Endothelial cell of umbilical vein (primary cell): ENCODE measurements around the gene NRDC. TPM values are rescaled to one million over a fixed set of nuclear protein-coding genes. Genes with fewer than 3 reads are reported as not detected.
A peak's percentile ranks its signal among the peaks of the same experiment; 100 is the strongest.
"Not testable (repeated sequence)": the region's sequence is repeated elsewhere in the genome, so short reads cannot be mapped to it uniquely, and the experiment has no call there.

Experiments
- BruUV-seq: library from RNA; stranded (reverse); fragments of 400-500 nt; replicated peaks from 2 replicates; lab custom pipeline; 2021; lab: Mats Ljungman, UMichigan
- CTCF ChIA-PET: fragments of 300-600, 350-600 bp; sonication (Branson Sonifier 250); formaldehyde crosslinking; loops from one replicate; lab custom pipeline; 2021; ENCODE audit warnings: antibody characterized with exemption, inconsistent platforms; lab: Charles Lee
- POLR2A ChIA-PET: fragments of 300-600, 350-600 bp; sonication (Branson Sonifier 250); formaldehyde crosslinking; loops from one replicate; lab custom pipeline; 2021; ENCODE audit warnings: antibody characterized with exemption, inconsistent platforms; lab: Charles Lee
- DNase-seq: peaks from one replicate; pipeline ENCODE4 v3.0.0-alpha.2; 2011; ENCODE audit warnings: low read depth, low spot score
- FAIRE-seq: peaks from 2 replicates; lab custom pipeline; 2011; peaks lifted over from hg19 to GRCh38; lab: Jason Lieb, UNC
- H2AFZ ChIP-seq: 2 replicates; pipeline ENCODE4 v1.6.0; 2012; ENCODE audit warnings: low read depth, low read length, control low read depth, inconsistent platforms
- H3K27ac ChIP-seq: 2 replicates; pipeline ENCODE4 v1.5.1; 2011; ENCODE audit warnings: low read depth, mild to moderate bottlenecking, control low read depth, low read length, moderate library complexity; ENCODE audit not compliant: insufficient read depth
- H3K27me3 ChIP-seq, 2 experiments: 2 replicates each; pipeline versions ENCODE4 v1.6.0 to v1.6.1; 2011; ENCODE audit warnings: low read length in 2 of 2, mixed read lengths in 1 of 2; ENCODE audit not compliant: control insufficient read depth in 2 of 2, insufficient read depth in 2 of 2
- H3K36me3 ChIP-seq, 2 experiments: 2 replicates in 1 of 2; 3 replicates in 1 of 2; pipeline ENCODE4 v1.5.1; 2011; ENCODE audit warnings: low read length in 2 of 2, mild to moderate bottlenecking in 1 of 2, moderate library complexity in 1 of 2; ENCODE audit not compliant: control insufficient read depth in 2 of 2, insufficient read depth in 2 of 2; ENCODE audit errors: extremely low read depth in 1 of 2
- H3K4me1 ChIP-seq: 3 replicates; pipeline ENCODE4 v1.5.1; 2011; ENCODE audit warnings: mild to moderate bottlenecking, low read length; ENCODE audit not compliant: control insufficient read depth, insufficient read depth; ENCODE audit errors: extremely low read depth
- H3K4me2 ChIP-seq: 2 replicates; pipeline ENCODE4 v1.6.1; 2011; ENCODE audit warnings: low read length, control low read depth, mixed read lengths; ENCODE audit not compliant: insufficient read depth
- H3K4me3 ChIP-seq, 3 experiments: fragments of 200-600 bp in 1 of 3; sonication (generic), shearing (Covaris generic) in 1 of 3; replicated peaks in 1 of 3; 2 replicates each; pipeline ENCODE4 v1.5.1; 2011 to 2016; ENCODE audit warnings: control low read depth in 3 of 3, low read length in 3 of 3, mild to moderate bottlenecking in 2 of 3, inconsistent platforms in 1 of 3, low read depth in 1 of 3, moderate library complexity in 1 of 3; ENCODE audit not compliant: insufficient read depth in 1 of 3
- H3K79me2 ChIP-seq: 2 replicates; pipeline ENCODE4 v1.6.0; 2012; ENCODE audit warnings: low read length, inconsistent platforms; ENCODE audit not compliant: control insufficient read depth, insufficient read depth
- H3K9ac ChIP-seq: replicated peaks from 2 replicates; pipeline ENCODE3; 2011; ENCODE audit warnings: low read length, control low read depth; ENCODE audit not compliant: insufficient read depth; ENCODE audit errors: extremely low read depth
- H3K9me1 ChIP-seq: replicated peaks from 3 replicates; pipeline ENCODE4 v1.6.0; 2011; ENCODE audit warnings: mild to moderate bottlenecking, low read length; ENCODE audit not compliant: control insufficient read depth, insufficient read depth; ENCODE audit errors: extremely low read depth
- H3K9me3 ChIP-seq: replicated peaks from 2 replicates; pipeline ENCODE4 v1.5.1; 2012; ENCODE audit warnings: low read length, inconsistent platforms; ENCODE audit not compliant: control insufficient read depth, insufficient read depth
- H4K20me1 ChIP-seq: replicated peaks from 2 replicates; pipeline ENCODE3; 2011; ENCODE audit warnings: mild to moderate bottlenecking, low read length; ENCODE audit not compliant: control insufficient read depth, insufficient read depth; ENCODE audit errors: extremely low read depth
- CTCF ChIP-seq, 2 donors: IDR thresholded peaks; 1 replicate in 1 of 2; 2 replicates in 1 of 2; pipeline ENCODE4 v1.5.1; 2011; ENCODE audit warnings: low read length in 2 of 2, mild to moderate bottlenecking in 2 of 2, moderate library complexity in 2 of 2, control low read depth in 1 of 2, inconsistent platforms in 1 of 2, low read depth in 1 of 2; ENCODE audit not compliant: insufficient read depth in 1 of 2; ENCODE audit errors: extremely low read depth in 1 of 2
- EZH2 ChIP-seq: IDR thresholded peaks from 2 replicates; pipeline ENCODE4 v1.6.1; 2012; ENCODE audit warnings: borderline replicate concordance, low read depth, mild to moderate bottlenecking, moderate library complexity, low read length, inconsistent platforms; ENCODE audit not compliant: severe bottlenecking
- FOS ChIP-seq: IDR thresholded peaks from 2 replicates; pipeline ENCODE4 v1.6.1; 2011; ENCODE audit warnings: mild to moderate bottlenecking, low read length, moderate library complexity, borderline replicate concordance; ENCODE audit not compliant: insufficient read depth
- GATA2 ChIP-seq: IDR thresholded peaks from 2 replicates; pipeline ENCODE4 v1.7.0; 2011; ENCODE audit warnings: low read depth, mild to moderate bottlenecking, moderate library complexity, mixed read lengths, low read length; ENCODE audit not compliant: insufficient read length, insufficient read depth
- JUN ChIP-seq: IDR thresholded peaks from 2 replicates; pipeline ENCODE4 v1.6.1; 2011; ENCODE audit warnings: borderline replicate concordance, low read depth; ENCODE audit not compliant: insufficient read length, insufficient read depth
- MAX ChIP-seq: IDR thresholded peaks from 2 replicates; pipeline ENCODE4 v1.6.1; 2011; ENCODE audit not compliant: insufficient read depth, insufficient read length
- MYC ChIP-seq: IDR thresholded peaks from one replicate; pipeline ENCODE4 v1.6.1; 2011; ENCODE audit warnings: mild to moderate bottlenecking, low read depth, low read length
- POLR2A ChIP-seq: IDR thresholded peaks from 2 replicates; pipeline ENCODE4 v1.6.1; 2012; ENCODE audit warnings: low read depth, mild to moderate bottlenecking, control low read depth, low read length
- POLR2AphosphoS5 ChIP-seq: IDR thresholded peaks from 2 replicates; pipeline ENCODE4 v1.6.1; 2012; ENCODE audit warnings: low read depth, mild to moderate bottlenecking, control low read depth, low read length, moderate library complexity; ENCODE audit not compliant: insufficient read depth
- dilution Hi-C: fragments of 300-500 bp; cut with MboI; formaldehyde crosslinking; loops from one replicate; pipeline ENCODE4 v1.15.0; 2019; ENCODE audit warnings: low sequenced_read_pairs; ENCODE audit not compliant: extremely low pct_ligation_motif_present
- intact Hi-C: fragments of 100-400 bp; cut with micrococcal nuclease; formaldehyde crosslinking; loops from one replicate; pipeline ENCODE4 v1.10.0; 2022
- polyA plus RNA-seq, 4 experiments: library from polyadenylated mRNA; depleted of rRNA in 3 of 4; stranded (reverse) in 3 of 4; unstranded in 1 of 4; fragments of >200 nt; gene quantifications; 2 replicates each; pipeline versions ENCODE4 v1.2.1 to v1.2.3, GENCODE V29; 2011 to 2012; ENCODE audit warnings: missing spikeins in 1 of 4
- total RNA-seq: library from RNA; stranded (reverse); gene quantifications from 2 replicates; pipeline ENCODE4 v1.2.3, GENCODE V29; 2021

The NRDC gene
- total and polyA plus RNA-seq, 2 donors (not counting 3 experiments of a cell fraction or from before 2014, with no cell fraction given), result 41.8 to 146 TPM

GRCh38 chr1:51894748-51895147 is 16.2 kb upstream of the NRDC start:
- DNase-seq, H2AFZ ChIP-seq, BruUV-seq, H3K4me3 ChIP-seq, H3K36me3 ChIP-seq, dilution Hi-C loops, H3K79me2 ChIP-seq, H3K9ac ChIP-seq, H3K27me3 ChIP-seq, CTCF ChIA-PET, H4K20me1 ChIP-seq, FAIRE-seq, H3K27ac ChIP-seq, H3K4me2 ChIP-seq, POLR2A ChIA-PET, H3K9me3 ChIP-seq, H3K9me1 ChIP-seq: not testable (repeated sequence)
- peaks cover 23% of the 10 kb centered on the region for H3K4me1 ChIP-seq
- intact Hi-C loops, result loop anchor here (5.0 to 10.0 kb wide), 3 partner anchors 230 to 803 kb away; partner anchors contain the start of gene COA7

GRCh38 chr1:51878308-51878615 is 265 bp downstream of the NRDC start:
- no TSS peak for BruUV-seq
- FAIRE-seq (no peak), DNase-seq (no peak)
- peak overlapping the region; percentile 85 for H2AFZ ChIP-seq
- no peaks in the 10 kb centered on the region for H3K27me3 ChIP-seq
- ChIA-PET POLR2A (no interaction called here), CTCF (interaction anchor here (3.1 kb wide), 1 partner anchor 19 kb away, joined by 14 read pairs; no protein-coding TSS in a partner anchor)
- H3K9ac ChIP-seq, result peak overlapping the region; percentile 96
- H3K36me3 ChIP-seq, result no peaks in the 10 kb centered on the region
- peaks cover 48% of the 10 kb centered on the region for H3K79me2 ChIP-seq
- peaks cover 24% of the 10 kb centered on the region for H3K4me1 ChIP-seq
- no peaks in the 10 kb centered on the region for H3K9me3 ChIP-seq
- H3K4me2 ChIP-seq, result peak overlapping the region; percentile 81
- peak overlapping the region; percentile 89 to 94 (median 94) for H3K4me3 ChIP-seq
- H3K27ac ChIP-seq, result peak overlapping the region; percentile 97
- TF ChIP-seq POLR2A, result no peak
- no peak for TF ChIP-seq POLR2AphosphoS5
- no peak for TF ChIP-seq CTCF (IDR thresholded peaks at IDR 0.05; ENCODE audit: extremely low read depth in 1 of 2, insufficient read depth in 1 of 2, low read depth in 1 of 2, low read length in 2 of 2)
- TF ChIP-seq MAX, result no peak
- TF ChIP-seq MYC, result no peak
- no peak for TF ChIP-seq EZH2
- TF ChIP-seq GATA2, result no peak
- no peak for TF ChIP-seq FOS
- TF ChIP-seq JUN, result no peak
- intact Hi-C loops, result loop anchor here (1.0 to 5.0 kb wide), 2 partner anchors 19 to 489 kb away; partner anchors contain the start of gene CC2D1B
- no peaks in the 10 kb centered on the region for H3K9me1 ChIP-seq
- dilution Hi-C loops, result no loop called here
- no peaks in the 10 kb centered on the region for H4K20me1 ChIP-seq
